Measurements from ENCODE around the gene COPA.
A peak's percentile ranks its signal among the peaks of the same experiment; 100 is the strongest.

Gene COPA

GRCh38 chr1:160344241-160344640 lies 1.2 kb upstream of the COPA start:
- peak overlapping the region; percentile 85 for H3K4me3 ChIP-seq

GRCh38 chr1:160342526-160342925 lies 524 bp downstream of the COPA start:
- H3K4me3 ChIP-seq: peak overlapping the region; percentile 85
- no peak for DNase-seq (ENCODE audit: low spot score)
- peak overlapping the region; percentile 84 to 87 for H3K27ac ChIP-seq
- TF ChIP-seq CTCF (IDR thresholded peaks at IDR 0.05): no peak

More at GRCh38 chr1:160344241-160344640, 1.2 kb upstream of the COPA start:
- DNase-seq (ENCODE audit: low spot score): no peak
- no peak for TF ChIP-seq CTCF (IDR thresholded peaks at IDR 0.05)
- no peak overlapping the region for H3K27ac ChIP-seq

GRCh38 chr1:160340866-160341265 lies 2.2 kb downstream of the COPA start:
- H3K27ac ChIP-seq: no peak overlapping the region
- no peak for TF ChIP-seq CTCF (IDR thresholded peaks at IDR 0.05)
- peak overlapping the region; percentile 85 for H3K4me3 ChIP-seq
- DNase-seq (ENCODE audit: low spot score): no peak

GRCh38 chr1:160340146-160340545 lies 2.9 kb downstream of the COPA start:
- TF ChIP-seq CTCF (IDR thresholded peaks at IDR 0.05): no peak
- Histone ChIP-seq H3K27ac (no peak overlapping the region), H3K4me3 (no peak overlapping the region)
- no peak for DNase-seq (ENCODE audit: low spot score)

GRCh38 chr1:160338580-160338979 lies 4.5 kb downstream of the COPA start:
- Histone ChIP-seq H3K4me3 (no peak overlapping the region), H3K27ac (no peak overlapping the region)
- no peak for DNase-seq (ENCODE audit: low spot score)
- TF ChIP-seq CTCF (IDR thresholded peaks at IDR 0.05): no peak

- H3K27ac ChIP-seq: no peak overlapping the region
- TF ChIP-seq CTCF (IDR thresholded peaks at IDR 0.05): no peak
- no peak for DNase-seq (ENCODE audit: low spot score)
- no peak overlapping the region for H3K4me3 ChIP-seq
Observed at GRCh38 chr1:160332516-160332915, 10.5 kb downstream of the COPA start.

- Histone ChIP-seq H3K27ac (no peak overlapping the region), H3K4me3 (no peak overlapping the region)
- DNase-seq (ENCODE audit: low spot score): no peak
- no peak for TF ChIP-seq CTCF (IDR thresholded peaks at IDR 0.05)
Observed at GRCh38 chr1:160330119-160330518, 12.9 kb downstream of the COPA start.

All from coronary artery (tissue), 2 donors.